Pons (tissue), 1 donor: ENCODE results near the gene NRXN3.
A peak's percentile ranks its signal among the peaks of the same experiment; 100 is the strongest.

Experiments used
- DNase-seq: peaks from one replicate; pipeline ENCODE4 v3.0.0-alpha.2; 2016; ENCODE audit warnings: low spot score

NRXN3 gene

GRCh38 chr14:78933166-78933565 is 763.0 kb downstream of the NRXN3 start:
- no peak for DNase-seq

- DNase-seq, result peak; percentile 17
Observed at GRCh38 chr14:78933948-78934524, 763.9 kb downstream of the NRXN3 start.

DNA sequence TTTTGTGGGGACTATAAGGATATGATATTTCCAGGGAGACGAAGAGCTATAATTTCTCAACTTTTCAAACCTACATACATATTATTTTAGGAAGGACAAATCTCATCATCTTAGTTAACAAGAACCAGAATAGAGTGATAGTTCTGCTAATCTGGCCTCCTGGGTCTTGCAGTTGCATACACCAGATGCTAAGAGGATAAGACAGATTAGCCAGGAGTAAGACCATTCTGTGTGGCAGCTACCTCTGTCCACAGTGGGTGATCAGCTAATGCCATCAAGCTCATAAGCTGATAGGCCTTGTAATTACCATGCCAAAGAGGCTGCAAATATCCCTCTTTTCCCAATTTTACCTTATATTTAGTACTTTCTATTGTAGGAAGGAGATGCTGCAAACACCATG is 776.8 kb downstream of the NRXN3 start:
- no peak for DNase-seq

DNA sequence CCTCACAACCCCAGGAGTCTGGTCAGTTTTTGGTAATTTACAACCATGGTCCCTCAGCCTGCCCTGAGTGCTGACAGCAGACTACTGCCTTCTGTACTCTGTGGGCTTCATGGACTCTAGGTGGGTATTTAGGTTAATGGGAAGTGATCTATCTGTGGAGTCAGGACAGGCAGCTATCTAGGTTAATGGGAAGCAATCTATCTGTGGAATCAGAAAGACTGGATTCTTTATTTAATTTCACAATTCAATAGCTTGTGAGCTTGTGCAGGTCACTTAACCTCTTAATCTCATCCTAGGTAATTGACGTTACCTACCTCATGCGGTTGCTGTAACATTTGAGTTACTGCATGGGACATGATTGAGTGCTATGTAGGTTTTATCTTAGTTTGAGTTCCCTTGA is 777.5 kb downstream of the NRXN3 start:
- no peak for DNase-seq

- no peak for DNase-seq
Observed at GRCh38 chr14:78950649-78951048, 780.5 kb downstream of the NRXN3 start.

DNA sequence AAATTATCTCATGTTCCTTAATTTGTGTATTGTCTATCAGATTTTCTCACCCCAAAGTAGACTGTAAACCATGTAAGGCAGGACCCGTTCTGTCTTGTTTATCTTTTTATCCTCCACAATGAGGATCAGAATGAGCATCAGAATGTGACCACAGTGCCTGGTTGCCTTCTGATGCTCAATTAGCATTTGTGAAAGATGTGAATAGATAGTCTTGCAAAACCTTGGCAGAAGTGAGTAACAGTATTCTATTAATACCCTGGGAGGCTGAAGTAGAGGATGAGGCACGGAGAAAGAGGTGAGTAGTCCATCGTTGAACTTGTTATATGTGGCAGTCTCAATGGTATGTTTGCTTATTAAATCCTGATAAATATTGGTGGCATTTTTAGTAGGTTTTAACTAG is 781.4 kb downstream of the NRXN3 start:
- no peak for DNase-seq

DNA sequence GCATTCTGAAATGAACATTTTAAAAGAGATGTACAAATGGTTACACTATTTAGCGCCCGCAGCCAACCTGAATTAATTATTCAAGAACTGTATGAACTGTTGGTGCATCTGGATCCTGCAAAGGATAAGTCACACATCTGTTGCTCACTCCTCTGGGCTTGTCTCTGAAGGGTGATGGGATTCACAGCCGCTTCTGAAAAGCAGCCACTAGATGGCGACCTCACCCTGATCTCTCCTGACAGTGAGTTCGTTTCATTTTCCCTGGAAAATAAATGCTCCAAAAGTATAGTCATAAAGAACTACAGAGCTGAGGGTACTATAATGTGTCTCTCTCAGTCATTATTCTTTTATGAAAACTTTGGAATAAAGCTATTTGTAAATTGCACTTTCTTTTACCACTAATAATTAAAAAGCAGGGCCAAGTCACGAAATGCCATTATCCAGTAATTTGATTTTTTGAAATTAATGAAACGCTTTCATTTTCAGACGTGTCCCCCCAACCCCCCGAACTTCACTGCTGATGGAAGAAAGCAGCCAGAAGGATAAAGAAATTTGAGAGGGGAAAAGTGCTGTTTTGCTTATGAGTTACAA is 789.6 kb downstream of the NRXN3 start:
- DNase-seq, result peak; percentile 82

DNA sequence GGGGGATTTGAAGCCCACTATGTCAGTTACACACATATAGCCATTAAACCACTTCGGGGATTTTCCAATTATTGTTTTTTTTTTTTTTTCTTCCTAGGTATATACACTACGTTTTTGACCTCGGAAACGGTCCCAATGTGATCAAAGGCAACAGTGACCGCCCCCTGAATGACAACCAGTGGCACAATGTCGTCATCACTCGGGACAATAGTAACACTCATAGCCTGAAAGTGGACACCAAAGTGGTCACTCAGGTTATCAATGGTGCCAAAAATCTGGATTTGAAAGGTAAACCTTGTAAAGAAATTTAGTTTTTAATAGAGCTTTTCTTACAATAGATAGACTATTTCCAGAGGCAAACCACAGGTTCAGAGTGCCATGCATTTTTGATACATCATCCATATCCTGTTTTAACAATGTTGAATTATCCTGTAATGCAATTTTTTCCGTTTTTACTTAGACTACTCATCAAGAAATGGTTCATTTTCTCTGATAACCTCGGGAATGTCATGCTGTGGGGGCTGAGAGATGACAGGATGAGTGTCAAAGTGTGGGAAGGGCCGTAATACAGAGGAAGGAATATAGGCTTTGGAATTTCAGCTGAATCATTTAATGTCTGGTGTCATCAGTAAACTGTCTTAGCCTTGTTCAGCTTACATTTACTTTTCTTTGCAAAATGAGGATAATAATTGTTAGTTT is 797.1 kb downstream of the NRXN3 start:
- DNase-seq, result no peak

- DNase-seq, result no peak
Observed at GRCh38 chr14:78968265-78968664, 798.1 kb downstream of the NRXN3 start.

DNA sequence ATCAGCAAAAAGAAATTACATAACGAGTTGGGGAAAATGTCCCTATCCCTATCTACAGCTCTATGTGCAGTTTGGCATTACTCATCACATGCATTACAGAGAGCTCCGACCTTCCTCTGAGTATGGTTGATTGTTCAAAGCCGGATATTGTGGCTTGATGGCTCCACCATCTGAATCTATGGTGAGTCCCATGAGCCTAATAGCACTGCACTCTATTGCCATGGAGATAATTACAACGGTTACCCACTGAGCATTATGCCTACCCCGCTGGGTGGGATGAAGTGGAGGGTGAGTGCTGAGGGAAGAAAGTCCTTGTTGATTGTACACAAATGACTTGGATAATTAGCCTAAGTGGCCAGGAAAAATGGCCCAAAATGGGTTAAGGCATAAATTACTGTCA is 800.5 kb downstream of the NRXN3 start:
- DNase-seq, result no peak

DNA sequence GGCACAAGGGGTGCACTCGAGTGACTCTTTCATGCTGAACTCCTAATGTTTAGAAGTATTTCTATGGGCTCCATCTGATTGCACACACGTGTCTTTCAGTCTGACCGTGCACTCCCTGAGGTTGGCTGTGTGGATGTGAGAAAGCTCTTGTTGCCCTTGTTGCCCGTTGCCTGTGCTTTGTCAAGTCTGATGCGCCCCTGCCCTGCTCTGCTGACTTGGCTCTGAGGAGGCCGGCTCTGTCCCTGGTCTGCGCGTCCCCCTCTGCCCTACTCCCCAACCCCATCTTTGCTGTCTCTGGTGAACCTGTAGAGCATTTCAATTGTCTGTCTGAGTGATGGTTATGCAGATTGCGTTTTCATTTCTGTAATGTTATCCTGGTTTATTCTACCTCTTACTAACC is 802.3 kb downstream of the NRXN3 start:
- DNase-seq, result no peak

GRCh38 chr14:78974691-78975090 is 804.5 kb downstream of the NRXN3 start:
- DNase-seq, result no peak

GRCh38 chr14:78975734-78976133 is 805.6 kb downstream of the NRXN3 start:
- DNase-seq, result no peak

- no peak for DNase-seq
Observed at GRCh38 chr14:78978896-78979295, 808.7 kb downstream of the NRXN3 start.

DNA sequence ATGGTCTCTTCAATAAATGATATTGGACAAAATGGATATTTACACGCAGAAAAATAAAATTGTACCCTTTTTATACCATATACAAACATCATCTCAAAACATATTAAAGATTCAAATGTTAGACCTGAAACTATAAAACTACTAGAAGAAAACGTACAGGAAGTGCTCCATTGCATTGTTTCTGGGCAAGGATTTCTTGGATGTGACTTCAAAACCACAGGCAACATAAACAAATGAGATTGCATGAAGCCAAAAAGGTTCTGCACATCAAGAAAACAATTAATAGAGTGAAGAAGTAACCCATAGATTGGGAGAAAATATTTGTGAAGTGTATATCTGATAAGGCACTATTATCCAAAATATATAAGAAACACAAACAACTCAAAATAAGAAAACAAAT is 812.4 kb downstream of the NRXN3 start:
- DNase-seq, result no peak

- DNase-seq, result no peak
Observed at GRCh38 chr14:78983126-78983525, 813.0 kb downstream of the NRXN3 start.

DNA sequence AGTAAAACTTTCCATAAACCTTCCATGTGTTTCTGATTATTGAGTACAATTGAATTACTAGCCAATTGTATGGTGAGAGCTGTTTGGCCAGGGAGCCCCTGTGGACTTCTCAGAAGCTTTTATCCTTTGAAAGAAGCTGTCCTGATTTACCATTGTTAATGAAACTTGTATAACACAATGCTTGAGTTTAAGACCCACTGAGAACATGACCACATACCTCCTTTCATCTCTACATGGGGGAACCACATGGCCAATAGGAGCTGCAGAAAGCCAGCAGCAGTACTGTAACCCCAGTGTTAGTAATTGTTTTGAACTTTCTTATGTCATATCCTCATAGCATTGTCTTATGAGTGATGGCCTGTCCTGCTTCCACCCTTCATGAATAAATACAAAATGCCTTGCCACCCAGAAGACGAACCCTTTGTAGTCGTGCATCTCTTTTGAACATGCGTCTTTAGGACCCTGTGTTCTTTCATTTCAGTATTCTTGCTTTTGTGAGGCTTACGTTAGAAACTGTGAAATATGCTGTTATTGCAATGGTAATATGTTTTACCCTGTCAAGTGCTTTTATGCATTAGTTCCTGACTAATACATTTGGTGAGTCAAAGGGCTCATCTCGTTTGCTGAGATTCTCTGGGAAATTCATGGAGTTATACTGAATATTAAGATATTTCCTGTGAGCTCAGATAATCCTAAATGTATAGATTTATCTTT is 815.7 kb downstream of the NRXN3 start:
- no peak for DNase-seq

DNA sequence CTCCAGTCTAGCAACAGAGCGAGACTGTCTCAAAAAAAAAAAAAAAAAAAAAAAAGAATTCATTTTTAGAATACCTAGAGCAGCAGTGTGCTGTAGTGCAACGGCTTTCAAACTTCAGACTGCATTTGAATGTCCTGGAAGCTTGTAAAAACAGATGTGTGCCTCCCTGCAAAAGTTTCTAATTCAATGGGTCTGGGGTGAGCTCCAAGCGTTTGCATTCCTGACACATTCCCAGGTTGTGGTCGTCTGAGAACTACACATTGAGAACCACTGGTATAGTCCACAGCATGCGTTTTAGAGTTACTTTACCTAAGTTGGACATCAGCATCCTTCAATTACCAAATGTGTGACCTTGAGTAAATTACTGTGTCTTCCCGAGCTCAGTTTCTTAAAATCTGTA is 816.8 kb downstream of the NRXN3 start:
- DNase-seq, result no peak

- no peak for DNase-seq
Observed at GRCh38 chr14:78989221-78989620, 819.0 kb downstream of the NRXN3 start.

- DNase-seq, result no peak
Observed at GRCh38 chr14:78992867-78993266, 822.7 kb downstream of the NRXN3 start.

- DNase-seq, result peak; percentile 25
Observed at GRCh38 chr14:78997811-78998210, 827.6 kb downstream of the NRXN3 start.

GRCh38 chr14:79009286-79009685 is 839.1 kb downstream of the NRXN3 start:
- DNase-seq, result no peak
